ENCODE measurements around the gene GRIP1.

The GRIP1 gene

DNA sequence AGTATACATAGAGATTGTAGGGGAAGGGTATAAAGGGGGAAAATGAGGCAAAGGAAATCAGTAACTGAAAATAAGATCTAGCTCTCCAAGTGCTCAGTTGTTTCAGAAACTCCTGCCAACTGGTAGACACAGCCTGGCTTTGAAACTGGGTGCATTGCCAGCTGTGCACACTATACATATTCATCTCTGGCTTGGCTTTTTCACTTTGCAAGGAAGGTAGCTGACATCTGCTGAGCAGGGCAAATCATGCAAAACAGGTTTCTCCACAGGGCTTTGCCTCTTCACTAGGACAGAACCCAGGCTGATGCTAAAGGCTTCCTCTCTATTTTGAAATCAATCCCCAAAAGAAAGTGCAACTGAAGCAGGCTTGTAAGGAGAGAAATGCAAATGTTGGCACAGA lies 275.1 kb downstream of the GRIP1 start:
- TF ChIP-seq, protein P1, sequence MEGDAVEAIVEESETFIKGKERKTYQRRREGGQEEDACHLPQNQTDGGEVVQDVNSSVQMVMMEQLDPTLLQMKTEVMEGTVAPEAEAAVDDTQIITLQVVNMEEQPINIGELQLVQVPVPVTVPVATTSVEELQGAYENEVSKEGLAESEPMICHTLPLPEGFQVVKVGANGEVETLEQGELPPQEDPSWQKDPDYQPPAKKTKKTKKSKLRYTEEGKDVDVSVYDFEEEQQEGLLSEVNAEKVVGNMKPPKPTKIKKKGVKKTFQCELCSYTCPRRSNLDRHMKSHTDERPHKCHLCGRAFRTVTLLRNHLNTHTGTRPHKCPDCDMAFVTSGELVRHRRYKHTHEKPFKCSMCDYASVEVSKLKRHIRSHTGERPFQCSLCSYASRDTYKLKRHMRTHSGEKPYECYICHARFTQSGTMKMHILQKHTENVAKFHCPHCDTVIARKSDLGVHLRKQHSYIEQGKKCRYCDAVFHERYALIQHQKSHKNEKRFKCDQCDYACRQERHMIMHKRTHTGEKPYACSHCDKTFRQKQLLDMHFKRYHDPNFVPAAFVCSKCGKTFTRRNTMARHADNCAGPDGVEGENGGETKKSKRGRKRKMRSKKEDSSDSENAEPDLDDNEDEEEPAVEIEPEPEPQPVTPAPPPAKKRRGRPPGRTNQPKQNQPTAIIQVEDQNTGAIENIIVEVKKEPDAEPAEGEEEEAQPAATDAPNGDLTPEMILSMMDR (conservative IDR thresholded peaks at IDR 0.05; ENCODE audit: low read depth, low read length): no peak
- H3K4me3 ChIP-seq (ENCODE audit: low read depth, low read length): no peak overlapping the region

GRCh38 chr12:66399911-66400306 lies 279.0 kb downstream of the GRIP1 start:
- no peak for DNase-seq (ENCODE audit: low read depth)
- TF ChIP-seq, protein P1 (conservative IDR thresholded peaks at IDR 0.05; ENCODE audit: low read depth, low read length): no peak
- no peak overlapping the region for H3K4me3 ChIP-seq (ENCODE audit: low read depth, low read length)

More for the DNA sequence above, 275.1 kb downstream of the GRIP1 start:
- no peak for DNase-seq (ENCODE audit: low read depth)

- TF ChIP-seq, protein P1 (conservative IDR thresholded peaks at IDR 0.05; ENCODE audit: low read depth, low read length): no peak
- H3K4me3 ChIP-seq (ENCODE audit: low read depth, low read length): no peak overlapping the region
- DNase-seq (ENCODE audit: low read depth): peak; percentile 21
These were observed 279.7 kb downstream of the GRIP1 start for GRCh38 chr12:66398931-66399910.

GRCh38 chr12:66397574-66398290 lies 281.1 kb downstream of the GRIP1 start:
- no peak overlapping the region for H3K4me3 ChIP-seq (ENCODE audit: low read depth, low read length)
- no peak for DNase-seq (ENCODE audit: low read depth)
- TF ChIP-seq, protein P1 (conservative IDR thresholded peaks at IDR 0.05; ENCODE audit: low read depth, low read length): no peak

- no peak for DNase-seq (ENCODE audit: low read depth)
- no peak overlapping the region for H3K4me3 ChIP-seq (ENCODE audit: low read depth, low read length)
- TF ChIP-seq, protein P1 (conservative IDR thresholded peaks at IDR 0.05; ENCODE audit: low read depth, low read length): no peak
These were observed 285.0 kb downstream of the GRIP1 start for GRCh38 chr12:66393890-66394289.

DNA sequence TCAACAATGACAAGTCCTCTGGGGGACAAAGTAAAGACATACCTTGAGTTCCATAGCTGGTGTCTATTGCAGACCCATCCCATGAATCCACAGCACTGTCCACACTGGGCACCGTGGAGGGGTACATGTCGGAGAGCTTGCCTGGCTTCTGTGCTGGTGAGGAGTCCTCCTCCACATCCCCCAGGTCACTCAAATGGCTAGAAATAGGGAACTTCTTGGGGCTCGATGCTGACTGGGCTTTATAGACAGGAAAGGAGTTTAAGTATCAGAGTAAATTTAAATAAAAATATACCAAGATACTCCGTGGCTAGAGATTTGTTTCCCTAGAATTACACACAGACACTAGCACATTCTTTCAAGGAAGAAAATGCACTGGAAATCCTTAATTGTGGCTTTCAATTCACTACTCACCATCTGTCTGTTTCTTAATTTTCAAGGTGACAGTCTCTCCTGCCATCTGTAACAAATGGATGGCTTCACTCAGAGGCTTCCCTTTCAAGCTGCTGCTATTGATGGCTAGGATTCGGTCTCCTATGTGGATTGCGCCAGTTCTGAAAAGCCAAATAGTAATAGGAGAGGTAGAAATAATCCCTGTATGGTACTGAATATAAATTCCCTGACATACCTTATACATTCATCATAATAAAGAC lies 286.5 kb downstream of the GRIP1 start:
- TF ChIP-seq, protein P1 (conservative IDR thresholded peaks at IDR 0.05; ENCODE audit: low read depth, low read length): no peak
- no peak for DNase-seq (ENCODE audit: low read depth)
- no peak overlapping the region for H3K4me3 ChIP-seq (ENCODE audit: low read depth, low read length)
